ENCODE results near the gene CCDC152. TPM values are rescaled to one million over a fixed set of nuclear protein-coding genes. Genes with fewer than 3 reads are reported as not detected.

CCDC152 gene
- total and polyA plus RNA-seq, 12 donors: 0.66 to 4.0 (median 1.5) TPM

- WGBS, 2 donors: 68 to 71% methylated on average over 3 of the region's 3 CpGs
- Histone ChIP-seq H3K27ac (peak overlapping the region in 1 of 10 donors; percentile 72), H3K27me3 (no peaks in the 10 kb centered on the region), H3K36me3 (no peaks in the 10 kb centered on the region), H3K4me1 (peaks cover 2 to 46% (median 29%) of the 10 kb centered on the region in 9 donors), H3K4me3 (no peak overlapping the region), H3K9me3 (no peaks in the 10 kb centered on the region)
- no peak for ATAC-seq
- no peak for TF ChIP-seq CTCF (IDR thresholded peaks at IDR 0.05)
- no peak for DNase-seq
- intact Hi-C loops (cut with DNase I): loop anchor here in 1 of 10 donors (1.0 kb wide), 1 partner anchor 27 kb away; no protein-coding TSS in a partner anchor
Measured at GRCh38 chr5:42839196-42839595, 82.6 kb downstream of the CCDC152 start.

DNA sequence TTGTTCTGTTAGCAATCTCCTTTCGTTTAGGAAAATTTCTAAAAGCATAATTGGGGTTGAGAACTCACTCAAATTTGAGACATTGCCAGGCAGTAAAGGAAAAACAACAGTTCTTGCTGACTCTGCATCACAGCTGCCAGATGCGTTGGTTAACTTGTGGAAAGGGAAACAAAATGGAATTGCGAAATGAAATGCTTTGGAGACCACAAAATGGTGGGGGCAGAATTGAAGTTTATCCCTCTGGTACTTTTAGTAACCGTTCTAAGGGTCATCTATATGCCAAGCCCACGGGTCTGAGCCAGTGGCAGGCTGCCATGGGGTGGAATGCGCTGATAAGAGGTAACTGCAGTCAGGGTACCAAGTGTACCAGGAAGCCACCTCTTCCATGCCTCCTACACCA, 83.7 kb downstream of the CCDC152 start:
- ATAC-seq (peak; percentile 57 to 94 (median 77)), DNase-seq (peak; percentile 37 to 57)
- intact Hi-C loops (cut with DNase I): no loop called here
- no peaks in the 10 kb centered on the region for H3K27me3 ChIP-seq
- H3K27ac ChIP-seq: peak overlapping the region in 8 of 10 donors; percentile 20 to 72 (median 42)
- 32% methylated on average over 6 of the region's 6 CpGs for WGBS, 2 donors
- peaks cover 2 to 46% (median 29%) of the 10 kb centered on the region in 9 donors for H3K4me1 ChIP-seq
- H3K36me3 ChIP-seq: no peaks in the 10 kb centered on the region
- no peak for TF ChIP-seq CTCF (IDR thresholded peaks at IDR 0.05)
- H3K9me3 ChIP-seq: no peaks in the 10 kb centered on the region
- H3K4me3 ChIP-seq: peak overlapping the region in 1 of 10 donors; percentile 4

- 68 to 71% methylated on average over 5 of the region's 5 CpGs for WGBS, 2 donors
- no peak for TF ChIP-seq CTCF (IDR thresholded peaks at IDR 0.05)
- Histone ChIP-seq H3K4me3 (no peak overlapping the region), H3K27me3 (no peaks in the 10 kb centered on the region), H3K27ac (peak overlapping the region in 8 of 10 donors; percentile 24 to 72 (median 42)), H3K36me3 (no peaks in the 10 kb centered on the region), H3K4me1 (peaks cover 2 to 46% (median 29%) of the 10 kb centered on the region in 9 donors), H3K9me3 (no peaks in the 10 kb centered on the region)
- intact Hi-C loops (cut with DNase I): no loop called here
- DNase-seq (no peak), ATAC-seq (peak in 6 of 8 donors; percentile 10 to 44 (median 14))
Measured at GRCh38 chr5:42840842-42841567, 84.4 kb downstream of the CCDC152 start.

- peak overlapping the region in 8 of 10 donors; percentile 20 to 78 (median 58) for H3K27ac ChIP-seq
- 25 to 39% methylated on average over 4 of the region's 4 CpGs for WGBS, 2 donors
- DNase-seq (no peak), ATAC-seq (peak in 6 of 8 donors; percentile 43 to 76 (median 48))
- no peak overlapping the region for H3K4me3 ChIP-seq
- peaks cover 2 to 46% (median 29%) of the 10 kb centered on the region in 9 donors for H3K4me1 ChIP-seq
- no peak for TF ChIP-seq CTCF (IDR thresholded peaks at IDR 0.05)
- H3K27me3 ChIP-seq: no peaks in the 10 kb centered on the region
- H3K9me3 ChIP-seq: no peaks in the 10 kb centered on the region
- no peaks in the 10 kb centered on the region for H3K36me3 ChIP-seq
- intact Hi-C loops (cut with DNase I): no loop called here
Measured at GRCh38 chr5:42842921-42843641, 86.5 kb downstream of the CCDC152 start.
